ENCODE results near the gene PDIA5.

DNA sequence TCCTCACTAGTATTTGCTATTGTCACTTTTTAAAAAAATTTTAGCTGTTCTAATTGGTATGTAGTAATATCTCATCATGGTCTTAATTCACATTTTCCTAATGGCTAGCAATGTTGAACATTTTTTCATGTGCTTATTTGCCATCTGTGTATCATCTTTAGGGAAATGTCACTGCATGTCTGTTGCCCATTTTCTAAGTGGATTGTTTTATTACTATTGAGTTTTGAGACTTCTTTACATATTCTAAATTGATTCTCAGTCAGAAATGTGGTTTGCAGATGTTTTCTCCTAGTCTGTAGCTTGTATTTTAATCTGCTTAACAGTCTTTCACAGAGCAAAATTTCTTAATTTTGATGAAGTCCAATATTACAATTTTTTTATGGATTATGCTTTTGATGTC lies 101.3 kb downstream of the PDIA5 start:
- TF ChIP-seq, protein P1, sequence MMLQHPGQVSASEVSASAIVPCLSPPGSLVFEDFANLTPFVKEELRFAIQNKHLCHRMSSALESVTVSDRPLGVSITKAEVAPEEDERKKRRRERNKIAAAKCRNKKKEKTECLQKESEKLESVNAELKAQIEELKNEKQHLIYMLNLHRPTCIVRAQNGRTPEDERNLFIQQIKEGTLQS (IDR thresholded peaks at IDR 0.05): no peak
- no peak for TF ChIP-seq EZH2phosphoT487 (IDR thresholded peaks at IDR 0.05; ENCODE audit: borderline replicate concordance)
- TF ChIP-seq, protein P2, sequence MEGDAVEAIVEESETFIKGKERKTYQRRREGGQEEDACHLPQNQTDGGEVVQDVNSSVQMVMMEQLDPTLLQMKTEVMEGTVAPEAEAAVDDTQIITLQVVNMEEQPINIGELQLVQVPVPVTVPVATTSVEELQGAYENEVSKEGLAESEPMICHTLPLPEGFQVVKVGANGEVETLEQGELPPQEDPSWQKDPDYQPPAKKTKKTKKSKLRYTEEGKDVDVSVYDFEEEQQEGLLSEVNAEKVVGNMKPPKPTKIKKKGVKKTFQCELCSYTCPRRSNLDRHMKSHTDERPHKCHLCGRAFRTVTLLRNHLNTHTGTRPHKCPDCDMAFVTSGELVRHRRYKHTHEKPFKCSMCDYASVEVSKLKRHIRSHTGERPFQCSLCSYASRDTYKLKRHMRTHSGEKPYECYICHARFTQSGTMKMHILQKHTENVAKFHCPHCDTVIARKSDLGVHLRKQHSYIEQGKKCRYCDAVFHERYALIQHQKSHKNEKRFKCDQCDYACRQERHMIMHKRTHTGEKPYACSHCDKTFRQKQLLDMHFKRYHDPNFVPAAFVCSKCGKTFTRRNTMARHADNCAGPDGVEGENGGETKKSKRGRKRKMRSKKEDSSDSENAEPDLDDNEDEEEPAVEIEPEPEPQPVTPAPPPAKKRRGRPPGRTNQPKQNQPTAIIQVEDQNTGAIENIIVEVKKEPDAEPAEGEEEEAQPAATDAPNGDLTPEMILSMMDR (IDR thresholded peaks at IDR 0.05 in 2 of 3, conservative IDR thresholded peaks at IDR 0.05 in 1 of 3; ENCODE audit: borderline replicate concordance in 1 of 3, insufficient read depth in 1 of 3, low read depth in 2 of 3, low read length in 2 of 3): no peak
- TF ChIP-seq EZH2 (IDR thresholded peaks at IDR 0.05): no peak
- TF ChIP-seq CEBPB (IDR thresholded peaks at IDR 0.05; ENCODE audit: low read depth): no peak
- TF ChIP-seq POLR2A (IDR thresholded peaks at IDR 0.05; ENCODE audit: borderline replicate concordance, extremely low read depth, insufficient read depth, insufficient read length): no peak
- TF ChIP-seq, protein P3, sequence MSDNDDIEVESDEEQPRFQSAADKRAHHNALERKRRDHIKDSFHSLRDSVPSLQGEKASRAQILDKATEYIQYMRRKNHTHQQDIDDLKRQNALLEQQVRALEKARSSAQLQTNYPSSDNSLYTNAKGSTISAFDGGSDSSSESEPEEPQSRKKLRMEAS (IDR thresholded peaks at IDR 0.05): no peak
- TF ChIP-seq POLR2AphosphoS5 (IDR thresholded peaks at IDR 0.05; ENCODE audit: low read depth, low read length): no peak
- no peak for TF ChIP-seq ZNF274 (IDR thresholded peaks at IDR 0.05; ENCODE audit: low read depth, low read length)
- no peak for TF ChIP-seq YY1 (IDR thresholded peaks at IDR 0.05; ENCODE audit: extremely low read depth, insufficient replicate concordance, low read depth, low read length)
- TF ChIP-seq CBX3 (IDR thresholded peaks at IDR 0.05; ENCODE audit: low read depth): no peak
- TF ChIP-seq TCF7L2 (IDR thresholded peaks at IDR 0.05; ENCODE audit: borderline replicate concordance, extremely low read depth, insufficient read depth, insufficient read length): no peak

Measured in HCT116 (cell line).